HepG2 (cell line): Measurements from ENCODE around the gene SRC. TPM values are rescaled to one million over a fixed set of nuclear protein-coding genes. Genes with fewer than 3 reads are reported as not detected.

Experiments used
- ARNT2 ChIP-seq: sonication (generic); formaldehyde crosslinking; IDR thresholded peaks from 2 replicates; pipeline ENCODE4 v1.8.0; 2022; ENCODE audit warnings: mild to moderate bottlenecking, low read depth, missing genetic modification reagents, moderate library complexity
- CEBPB ChIP-seq: IDR thresholded peaks from 2 replicates; pipeline ENCODE4 v1.6.1; 2011; ENCODE audit warnings: low read depth, low read length, improper control_type of control experiment, borderline replicate concordance
- CHD4 ChIP-seq: fragments of 200-600 bp; sonication (generic); IDR thresholded peaks from 2 replicates; pipeline ENCODE4 v1.7.0; 2017; ENCODE audit warnings: mild to moderate bottlenecking, low read length, borderline replicate concordance
- CSRNP1 ChIP-seq: sonication (generic); formaldehyde crosslinking; IDR thresholded peaks from 2 replicates; pipeline ENCODE4 v1.8.1; 2023; ENCODE audit warnings: mild to moderate bottlenecking, missing genetic modification reagents
- CTCF ChIP-seq: sonication (generic); formaldehyde crosslinking; IDR thresholded peaks from 2 replicates; pipeline ENCODE4 v1.5.0; 2020; ENCODE audit warnings: mild to moderate bottlenecking, missing genetic modification reagents, moderate library complexity
- FIP1L1 ChIP-seq: fragments of 200-400 bp; formaldehyde crosslinking; IDR thresholded peaks from 2 replicates; pipeline ENCODE4 v1.6.1; 2018; ENCODE audit warnings: low read depth, mild to moderate bottlenecking, low read length, moderate library complexity, borderline replicate concordance; ENCODE audit not compliant: insufficient read depth
- GABPB1 ChIP-seq: IDR thresholded peaks from 2 replicates; pipeline ENCODE4 v1.6.1; 2016; ENCODE audit warnings: mild to moderate bottlenecking, missing genetic modification reagents, moderate library complexity, missing compliant biosample characterization
- HDAC2 ChIP-seq: sonication (generic); formaldehyde crosslinking; IDR thresholded peaks from 2 replicates; pipeline ENCODE4 v1.4.0; 2020; ENCODE audit warnings: missing genetic modification reagents
- HNF4A ChIP-seq: sonication (generic); formaldehyde crosslinking; IDR thresholded peaks from 2 replicates; pipeline ENCODE4 v1.4.0; 2020; ENCODE audit warnings: missing genetic modification reagents
- HNRNPL ChIP-seq: fragments of 200-400 bp; formaldehyde crosslinking; IDR thresholded peaks from 2 replicates; pipeline ENCODE4 v1.6.1; 2017; ENCODE audit warnings: mild to moderate bottlenecking, low read depth, low read length
- KDM1A ChIP-seq: IDR thresholded peaks from 2 replicates; pipeline ENCODE4 v1.6.1; 2016; ENCODE audit warnings: missing compliant biosample characterization
- KDM2A ChIP-seq: sonication (generic); formaldehyde crosslinking; IDR thresholded peaks from 2 replicates; pipeline ENCODE4 v1.4.0; 2020; ENCODE audit warnings: low read depth, missing genetic modification reagents, borderline replicate concordance
- MTA1 ChIP-seq: sonication (generic); formaldehyde crosslinking; IDR thresholded peaks from 2 replicates; pipeline ENCODE4 v1.4.0; 2020; ENCODE audit warnings: missing genetic modification reagents, mild to moderate bottlenecking, borderline replicate concordance
- NCOA5 ChIP-seq: sonication (generic); formaldehyde crosslinking; IDR thresholded peaks from 2 replicates; pipeline ENCODE4 v1.4.0; 2020; ENCODE audit warnings: missing genetic modification reagents
- NCOR1 ChIP-seq: fragments of 200-600 bp; sonication (generic); IDR thresholded peaks from 2 replicates; pipeline ENCODE4 v1.7.0; 2017; ENCODE audit warnings: antibody characterized with exemption, low read length, borderline replicate concordance
- NRL ChIP-seq: sonication (generic); formaldehyde crosslinking; IDR thresholded peaks from 2 replicates; pipeline ENCODE4 v1.5.0; 2020; ENCODE audit warnings: missing genetic modification reagents, mild to moderate bottlenecking, moderate library complexity, borderline replicate concordance
- PITX1 ChIP-seq: sonication (generic); formaldehyde crosslinking; IDR thresholded peaks from 2 replicates; pipeline ENCODE4 v1.5.1; 2020; ENCODE audit warnings: mild to moderate bottlenecking, missing genetic modification reagents
- REPIN1 ChIP-seq: sonication (generic); formaldehyde crosslinking; IDR thresholded peaks from 2 replicates; pipeline ENCODE4 v1.8.0; 2022; ENCODE audit warnings: missing genetic modification reagents, low read depth, mild to moderate bottlenecking, borderline replicate concordance
- SOX5 ChIP-seq: IDR thresholded peaks from 2 replicates; pipeline ENCODE4 v1.6.1; 2016; ENCODE audit warnings: borderline replicate concordance
- SP4 ChIP-seq: sonication (generic); formaldehyde crosslinking; IDR thresholded peaks from 2 replicates; pipeline ENCODE4 v1.8.1; 2023; ENCODE audit warnings: mild to moderate bottlenecking, missing genetic modification reagents
- SRY ChIP-seq: sonication (generic); formaldehyde crosslinking; IDR thresholded peaks from 2 replicates; pipeline ENCODE4 v1.8.0; 2022; ENCODE audit warnings: mild to moderate bottlenecking, missing genetic modification reagents
- ZFX ChIP-seq: sonication (generic); formaldehyde crosslinking; IDR thresholded peaks from 2 replicates; pipeline ENCODE4 v1.4.0; 2020; ENCODE audit warnings: mild to moderate bottlenecking, low read depth, missing genetic modification reagents, moderate library complexity
- ZMYM2 ChIP-seq: sonication (generic); formaldehyde crosslinking; IDR thresholded peaks from 2 replicates; pipeline ENCODE4 v1.8.0; 2022; ENCODE audit warnings: mild to moderate bottlenecking, missing genetic modification reagents
- ZNF530 ChIP-seq: sonication (generic); formaldehyde crosslinking; IDR thresholded peaks from 2 replicates; pipeline ENCODE4 v1.5.0; 2020; ENCODE audit warnings: low read depth, mild to moderate bottlenecking, missing genetic modification reagents
- ZNF768 ChIP-seq: sonication (generic); formaldehyde crosslinking; IDR thresholded peaks from 2 replicates; pipeline ENCODE4 v1.4.0; 2020; ENCODE audit warnings: missing genetic modification reagents
- ZNF83 ChIP-seq: sonication (generic); formaldehyde crosslinking; IDR thresholded peaks from 2 replicates; pipeline ENCODE4 v1.4.0; 2020; ENCODE audit warnings: missing genetic modification reagents, mild to moderate bottlenecking, borderline replicate concordance
- polyA plus RNA-seq, 8 experiments: library from polyadenylated mRNA; depleted of rRNA in 3 of 8; stranded (reverse) in 7 of 8; unstranded in 1 of 8; fragments of >200 nt; fragmentation: Illumina TruSeq in 4 of 8; extraction: Trizol in 4 of 8; gene quantifications; 2 replicates each; pipeline versions ENCODE4 v1.2.1 to v1.2.3, GENCODE V29; 2011 to 2016; ENCODE audit warnings: low read depth in 4 of 8, missing spikeins in 1 of 8, mixed read lengths in 1 of 8; ENCODE audit not compliant: insufficient read depth in 1 of 8
- total RNA-seq, 5 experiments: library from RNA; depleted of rRNA; stranded (reverse); fragments of >200 nt; fragmentation: Illumina TruSeq; extraction: Trizol; gene quantifications; 2 replicates each; pipeline ENCODE4 v1.2.3, GENCODE V29; 2016; ENCODE audit warnings: low read depth in 1 of 5

The SRC gene
- total and polyA plus RNA-seq, 2 of the 13 experiments (the other 11 are each of a cell fraction or from before 2014, with no cell fraction given): 54.7 to 192 TPM

GRCh38 chr20:37381621-37382471 lies 35.9 kb downstream of the SRC start (continued):
- no peak for TF ChIP-seq FIP1L1
- 0 out of 2 replicates have a peak, but pooled peaks have one; percentile 19 for TF ChIP-seq CTCF (CRISPR knock-in tag)
- 0 out of 2 replicates have a peak, but pooled peaks have one; percentile 65 for TF ChIP-seq NRL (CRISPR knock-in tag)
- no peak for TF ChIP-seq KDM2A (CRISPR knock-in tag)
- 0 out of 2 replicates have a peak, but pooled peaks have one; percentile 27 for TF ChIP-seq CSRNP1
- TF ChIP-seq NCOR1: 0 out of 2 replicates have a peak, but pooled peaks have one; percentile 15
- TF ChIP-seq SRY (CRISPR knock-in tag): 0 out of 2 replicates have a peak, but pooled peaks have one; percentile 7
- TF ChIP-seq CHD4: peak; percentile 92; the same call in 1 of the 2 replicates
- no peak for TF ChIP-seq ARNT2
- peak; percentile 58; the same call in 1 of the 2 replicates for TF ChIP-seq HDAC2 (CRISPR knock-in tag)
- 0 out of 2 replicates have a peak, but pooled peaks have one; percentile 37 for TF ChIP-seq PITX1 (CRISPR knock-in tag)
- TF ChIP-seq NCOA5: no peak
- TF ChIP-seq CEBPB: peak; percentile 59; the same call in 1 of the 2 replicates
- 0 out of 2 replicates have a peak, but pooled peaks have one; percentile 20 for TF ChIP-seq MTA1 (CRISPR knock-in tag)
- no peak for TF ChIP-seq SOX5
- peak; percentile 86 for TF ChIP-seq KDM1A (CRISPR knock-in tag)
- TF ChIP-seq ZNF530: no peak
- TF ChIP-seq GABPB1 (CRISPR knock-in tag): peak; percentile 21; the same call in 1 of the 2 replicates
- TF ChIP-seq HNRNPL: 0 out of 2 replicates have a peak, but pooled peaks have one; percentile 48
- TF ChIP-seq ZNF768 (CRISPR knock-in tag): peak; percentile 86
- TF ChIP-seq HNF4A (CRISPR knock-in tag): peak; percentile 59; the same call in 1 of the 2 replicates
- 0 out of 2 replicates have a peak, but pooled peaks have one; percentile 7 for TF ChIP-seq ZFX (CRISPR knock-in tag)
- no peak for TF ChIP-seq ZMYM2 (CRISPR knock-in tag)
- TF ChIP-seq SP4 (CRISPR knock-in tag): 0 out of 2 replicates have a peak, but pooled peaks have one; percentile 34
- TF ChIP-seq ZNF83 (CRISPR knock-in tag): 0 out of 2 replicates have a peak, but pooled peaks have one; percentile 14
- TF ChIP-seq REPIN1 (CRISPR knock-in tag): 0 out of 2 replicates have a peak, but pooled peaks have one; percentile 34
